ENCODE measurements around the gene ZBED5. TPM values are rescaled to one million over a fixed set of nuclear protein-coding genes. Genes with fewer than 3 reads are reported as not detected.

ZBED5 gene
- total and polyA plus RNA-seq, 4 experiments from 2014 or later = 16.7 to 129 (median 72.0) TPM

Other genes with a start within 250 kb of the ZBED5 start
- not detected for gene IRAG1, start 164.3 kb downstream of the ZBED5 start, total RNA-seq
- not detected for gene IRAG1, start 164.3 kb downstream of the ZBED5 start, polyA plus RNA-seq
- 10 to 100 TPM; 57.2 to 68.6 TPM for gene CTR9, start 106.8 kb downstream of the ZBED5 start, total RNA-seq
- 10 to 100 TPM; 39.7 to 58.8 TPM for gene CTR9, start 106.8 kb downstream of the ZBED5 start, polyA plus RNA-seq
- gene EIF4G2, start 49.1 kb downstream of the ZBED5 start, total RNA-seq = 100 to 1,000 TPM; 659 to 664 TPM
- 100 to 1,000 TPM; 521 to 531 TPM for gene EIF4G2, start 49.1 kb downstream of the ZBED5 start, polyA plus RNA-seq